ENCODE data around the gene AQP12A.

AQP12A gene

GRCh38 chr2:240720686-240721595 lies 29.3 kb downstream of the AQP12A start:
- H3K27me3 ChIP-seq (ENCODE audit: insufficient read depth, low read depth, severe bottlenecking), result no peaks in the 10 kb centered on the region
- no peaks in the 10 kb centered on the region for H3K9me3 ChIP-seq (ENCODE audit: severe bottlenecking)
- no peak overlapping the region for H3K27ac ChIP-seq
- no peak for TF ChIP-seq CTCF (IDR thresholded peaks at IDR 0.05; ENCODE audit: low read depth, low read length)
- peaks cover 97% of the 10 kb centered on the region for H3K36me3 ChIP-seq
- no peak overlapping the region for H3K4me3 ChIP-seq (ENCODE audit: low read depth, low read length)
- no peak for DNase-seq

DNA sequence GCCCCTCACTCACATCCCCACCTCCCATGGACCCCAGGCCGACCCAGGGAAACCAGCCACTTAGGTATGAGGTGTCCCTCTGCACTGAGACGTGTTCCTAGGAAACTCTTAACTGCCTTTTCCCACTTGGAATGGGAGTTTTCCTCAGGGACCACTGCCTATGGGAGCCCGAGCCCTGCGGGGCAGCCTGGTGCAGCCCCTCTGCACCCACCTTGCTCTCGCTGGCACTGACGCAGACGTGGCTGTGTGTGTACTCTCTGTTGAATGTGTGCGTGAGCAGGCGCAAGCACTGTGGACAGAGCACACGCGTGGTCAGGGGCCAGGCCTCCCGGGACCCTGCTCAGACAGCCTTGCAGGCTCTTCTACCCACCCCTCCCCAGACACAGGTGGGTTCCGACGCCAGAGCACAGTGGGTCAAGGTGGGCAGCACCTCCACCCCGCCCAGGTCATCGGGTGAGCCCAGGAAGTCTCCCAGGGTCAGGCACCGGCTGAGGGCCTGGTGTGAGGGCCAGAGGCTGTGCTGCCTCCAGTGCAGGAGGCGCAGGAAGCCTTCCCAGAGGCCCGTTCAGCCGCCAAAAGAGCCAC lies 30.0 kb downstream of the AQP12A start:
- Histone ChIP-seq H3K36me3 (peaks cover 98% of the 10 kb centered on the region), H3K4me3 (ENCODE audit: low read depth, low read length) (no peak overlapping the region), H3K27me3 (ENCODE audit: insufficient read depth, low read depth, severe bottlenecking) (no peaks in the 10 kb centered on the region), H3K27ac (no peak overlapping the region), H3K9me3 (ENCODE audit: severe bottlenecking) (no peaks in the 10 kb centered on the region)
- DNase-seq, result no peak
- no peak for TF ChIP-seq CTCF (IDR thresholded peaks at IDR 0.05; ENCODE audit: low read depth, low read length)

GRCh38 chr2:240722376-240722775 lies 30.7 kb downstream of the AQP12A start:
- no peak overlapping the region for H3K4me3 ChIP-seq (ENCODE audit: low read depth, low read length)
- no peaks in the 10 kb centered on the region for H3K9me3 ChIP-seq (ENCODE audit: severe bottlenecking)
- no peaks in the 10 kb centered on the region for H3K27me3 ChIP-seq (ENCODE audit: insufficient read depth, low read depth, severe bottlenecking)
- H3K27ac ChIP-seq, result no peak overlapping the region
- DNase-seq, result no peak
- peaks cover 98% of the 10 kb centered on the region for H3K36me3 ChIP-seq
- no peak for TF ChIP-seq CTCF (IDR thresholded peaks at IDR 0.05; ENCODE audit: low read depth, low read length)

GRCh38 chr2:240722796-240723735 lies 31.4 kb downstream of the AQP12A start:
- no peak overlapping the region for H3K27ac ChIP-seq
- H3K36me3 ChIP-seq, result peaks cover 97% of the 10 kb centered on the region
- no peak overlapping the region for H3K4me3 ChIP-seq (ENCODE audit: low read depth, low read length)
- H3K9me3 ChIP-seq (ENCODE audit: severe bottlenecking), result no peaks in the 10 kb centered on the region
- TF ChIP-seq CTCF (IDR thresholded peaks at IDR 0.05; ENCODE audit: low read depth, low read length), result no peak
- DNase-seq, result no peak
- no peaks in the 10 kb centered on the region for H3K27me3 ChIP-seq (ENCODE audit: insufficient read depth, low read depth, severe bottlenecking)

- DNase-seq, result no peak
- peaks cover 96% of the 10 kb centered on the region for H3K36me3 ChIP-seq
- H3K27ac ChIP-seq, result no peak overlapping the region
- no peaks in the 10 kb centered on the region for H3K27me3 ChIP-seq (ENCODE audit: insufficient read depth, low read depth, severe bottlenecking)
- H3K9me3 ChIP-seq (ENCODE audit: severe bottlenecking), result no peaks in the 10 kb centered on the region
- no peak for TF ChIP-seq CTCF (IDR thresholded peaks at IDR 0.05; ENCODE audit: low read depth, low read length)
- H3K4me3 ChIP-seq (ENCODE audit: low read depth, low read length), result no peak overlapping the region
Measured at GRCh38 chr2:240723851-240724250, 32.2 kb downstream of the AQP12A start.
